Stimulated activated CD4-positive, alpha-beta T cell treated with anti-CD3 and anti-CD28 coated beads, TNF-alpha, amount 100 ng/mL, for 4 hours (primary cell): ENCODE data around the gene USP7.

Experiments
- DNase-seq, 3 experiments: peaks; one replicate each; pipeline ENCODE4 v3.0.0-alpha.2; 2020; ENCODE audit warnings: low read depth in 3 of 3

The USP7 gene

GRCh38 chr16:8952281-8952751 is 11.4 kb downstream of the USP7 start:
- DNase-seq, result no peak

- DNase-seq, result no peak
These were observed 12.0 kb downstream of the USP7 start for GRCh38 chr16:8951447-8952280.

GRCh38 chr16:8950580-8951077 is 13.1 kb downstream of the USP7 start:
- DNase-seq, result no peak

- DNase-seq, result no peak
These were observed 13.9 kb downstream of the USP7 start for GRCh38 chr16:8949536-8950418.

GRCh38 chr16:8948831-8949230 is 14.9 kb downstream of the USP7 start:
- DNase-seq, result no peak

- DNase-seq, result no peak
These were observed 15.6 kb downstream of the USP7 start for GRCh38 chr16:8948069-8948593.

- DNase-seq, result no peak
These were observed 17.2 kb downstream of the USP7 start for GRCh38 chr16:8946544-8946943.

GRCh38 chr16:8945626-8946296 is 17.9 kb downstream of the USP7 start:
- no peak for DNase-seq

- no peak for DNase-seq
These were observed 19.5 kb downstream of the USP7 start for GRCh38 chr16:8943966-8944759.

- DNase-seq, result no peak
These were observed 20.5 kb downstream of the USP7 start for GRCh38 chr16:8943001-8943763.

- DNase-seq, result no peak
These were observed 21.9 kb downstream of the USP7 start for GRCh38 chr16:8941718-8942344.

- no peak for DNase-seq
These were observed 25.9 kb downstream of the USP7 start for GRCh38 chr16:8937803-8938202.

GRCh38 chr16:8936421-8936820 is 27.3 kb downstream of the USP7 start:
- DNase-seq, result peak; percentile 52 to 74 (median 68)

- DNase-seq, result no peak
These were observed 27.7 kb downstream of the USP7 start for GRCh38 chr16:8935989-8936388.

- no peak for DNase-seq
These were observed 29.1 kb downstream of the USP7 start for GRCh38 chr16:8934601-8935000.

GRCh38 chr16:8931859-8932258 is 31.8 kb downstream of the USP7 start:
- peak in 1 of 3 experiments; percentile 17 for DNase-seq

- no peak for DNase-seq
These were observed 34.5 kb downstream of the USP7 start for GRCh38 chr16:8929086-8929748.

GRCh38 chr16:8928467-8928957 is 35.2 kb downstream of the USP7 start:
- DNase-seq, result no peak

GRCh38 chr16:8926827-8927226 is 36.9 kb downstream of the USP7 start:
- no peak for DNase-seq
